Measurements from ENCODE around the gene ITGB5.

Gene ITGB5

GRCh38 chr3:124779116-124779515 is 108.0 kb downstream of the ITGB5 start:
- Histone ChIP-seq H4K20me1 (ENCODE audit: insufficient read depth, low read length) (no peaks in the 10 kb centered on the region), H3K4me1 (ENCODE audit: insufficient read depth, low read length, severe bottlenecking) (no peaks in the 10 kb centered on the region), H3K36me3 (ENCODE audit: insufficient read depth, low read length) (no peaks in the 10 kb centered on the region), H3K79me2 (ENCODE audit: insufficient read depth, low read length) (no peaks in the 10 kb centered on the region), H3K27me3 (ENCODE audit: insufficient read depth, low read length) (0 out of 2 replicates have a peak, but pooled peaks cover 4% of the 10 kb centered on the region), H2AFZ (ENCODE audit: low read length) (no peak overlapping the region), H3K9me3 (ENCODE audit: low read length) (no peaks in the 10 kb centered on the region), H3K9me2 (ENCODE audit: low read depth, low read length) (no peaks in the 10 kb centered on the region), H3F3A (ENCODE audit: insufficient read depth, low read length) (no peaks in the 10 kb centered on the region), H3K4me3 (ENCODE audit: low read depth, low read length, poor library complexity, severe bottlenecking) (no peak overlapping the region), H3K27ac (ENCODE audit: low read depth, low read length, poor library complexity, severe bottlenecking) (no peak overlapping the region), H3K4me2 (ENCODE audit: low read length) (no peak overlapping the region), H3K9ac (ENCODE audit: low read length) (no peak overlapping the region)
- TF ChIP-seq CTCF (IDR thresholded peaks at IDR 0.05; ENCODE audit: low read length) (no peak), EZH2 (IDR thresholded peaks at IDR 0.05; ENCODE audit: borderline replicate concordance, low read length) (no peak)

DNA sequence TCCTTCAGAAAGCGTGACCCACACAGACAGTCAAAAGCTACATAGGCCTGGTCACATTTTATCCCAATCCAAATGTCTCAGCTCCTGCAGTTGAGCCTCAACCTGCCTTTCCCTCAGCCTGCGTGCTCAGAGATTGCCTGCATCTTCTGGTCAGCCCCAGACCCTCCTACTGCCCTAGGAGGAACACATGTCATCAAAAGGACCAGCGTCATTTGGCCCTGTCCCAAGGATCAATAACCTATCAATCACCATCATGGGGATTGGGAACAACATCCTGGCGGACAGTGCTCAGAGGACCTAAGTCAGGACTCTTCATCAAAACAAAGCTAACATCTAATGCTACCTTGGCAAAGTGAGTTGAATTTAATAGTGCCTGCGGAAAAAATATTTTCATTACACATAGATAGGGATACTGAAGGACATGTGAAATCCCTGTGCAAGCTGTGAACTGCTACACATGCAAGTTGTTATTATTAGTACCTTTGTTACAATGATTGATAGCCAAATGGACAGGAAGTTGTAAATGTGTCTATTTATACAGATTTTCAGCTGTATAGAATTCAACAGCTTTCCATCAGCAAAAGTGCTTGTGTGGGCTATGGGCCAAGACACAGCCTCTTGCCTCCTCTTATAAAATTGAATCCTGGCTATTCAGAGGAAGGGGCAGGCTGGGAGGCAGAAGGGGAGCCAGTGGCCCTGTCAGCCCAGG is 109.2 kb downstream of the ITGB5 start:
- H3K9me3 ChIP-seq (ENCODE audit: low read length) = no peaks in the 10 kb centered on the region
- no peaks in the 10 kb centered on the region for H3K79me2 ChIP-seq (ENCODE audit: insufficient read depth, low read length)
- no peaks in the 10 kb centered on the region for H3K4me1 ChIP-seq (ENCODE audit: insufficient read depth, low read length, severe bottlenecking)
- H4K20me1 ChIP-seq (ENCODE audit: insufficient read depth, low read length) = no peaks in the 10 kb centered on the region
- no peak for TF ChIP-seq EZH2 (IDR thresholded peaks at IDR 0.05; ENCODE audit: borderline replicate concordance, low read length)
- no peak overlapping the region for H2AFZ ChIP-seq (ENCODE audit: low read length)
- H3K4me2 ChIP-seq (ENCODE audit: low read length) = no peak overlapping the region
- no peak overlapping the region for H3K4me3 ChIP-seq (ENCODE audit: low read depth, low read length, poor library complexity, severe bottlenecking)
- no peaks in the 10 kb centered on the region for H3K36me3 ChIP-seq (ENCODE audit: insufficient read depth, low read length)
- H3F3A ChIP-seq (ENCODE audit: insufficient read depth, low read length) = no peaks in the 10 kb centered on the region
- H3K27me3 ChIP-seq (ENCODE audit: insufficient read depth, low read length) = no peaks in the 10 kb centered on the region
- no peak overlapping the region for H3K27ac ChIP-seq (ENCODE audit: low read depth, low read length, poor library complexity, severe bottlenecking)
- no peak overlapping the region for H3K9ac ChIP-seq (ENCODE audit: low read length)
- no peaks in the 10 kb centered on the region for H3K9me2 ChIP-seq (ENCODE audit: low read depth, low read length)

GRCh38 chr3:124776856-124777255 is 110.3 kb downstream of the ITGB5 start:
- no peak for TF ChIP-seq EZH2 (IDR thresholded peaks at IDR 0.05; ENCODE audit: borderline replicate concordance, low read length)
- no peak for TF ChIP-seq CTCF (IDR thresholded peaks at IDR 0.05; ENCODE audit: low read length)
- no peaks in the 10 kb centered on the region for H3K27me3 ChIP-seq (ENCODE audit: insufficient read depth, low read length)
- no peaks in the 10 kb centered on the region for H3K36me3 ChIP-seq (ENCODE audit: insufficient read depth, low read length)
- no peak overlapping the region for H2AFZ ChIP-seq (ENCODE audit: low read length)
- H4K20me1 ChIP-seq (ENCODE audit: insufficient read depth, low read length) = no peaks in the 10 kb centered on the region
- H3K27ac ChIP-seq (ENCODE audit: low read depth, low read length, poor library complexity, severe bottlenecking) = no peak overlapping the region
- no peaks in the 10 kb centered on the region for H3K79me2 ChIP-seq (ENCODE audit: insufficient read depth, low read length)
- H3K9me3 ChIP-seq (ENCODE audit: low read length) = no peaks in the 10 kb centered on the region
- H3F3A ChIP-seq (ENCODE audit: insufficient read depth, low read length) = no peaks in the 10 kb centered on the region
- no peak overlapping the region for H3K4me3 ChIP-seq (ENCODE audit: low read depth, low read length, poor library complexity, severe bottlenecking)
- H3K9me2 ChIP-seq (ENCODE audit: low read depth, low read length) = no peaks in the 10 kb centered on the region
- H3K9ac ChIP-seq (ENCODE audit: low read length) = no peak overlapping the region
- no peak overlapping the region for H3K4me2 ChIP-seq (ENCODE audit: low read length)
- H3K4me1 ChIP-seq (ENCODE audit: insufficient read depth, low read length, severe bottlenecking) = no peaks in the 10 kb centered on the region

GRCh38 chr3:124775877-124776276 is 111.3 kb downstream of the ITGB5 start:
- Histone ChIP-seq H3K79me2 (ENCODE audit: insufficient read depth, low read length) (no peaks in the 10 kb centered on the region), H3K4me1 (ENCODE audit: insufficient read depth, low read length, severe bottlenecking) (no peaks in the 10 kb centered on the region), H3F3A (ENCODE audit: insufficient read depth, low read length) (no peaks in the 10 kb centered on the region), H3K36me3 (ENCODE audit: insufficient read depth, low read length) (no peaks in the 10 kb centered on the region), H3K9me3 (ENCODE audit: low read length) (no peaks in the 10 kb centered on the region), H3K9me2 (ENCODE audit: low read depth, low read length) (no peaks in the 10 kb centered on the region), H3K4me3 (ENCODE audit: low read depth, low read length, poor library complexity, severe bottlenecking) (no peak overlapping the region), H3K9ac (ENCODE audit: low read length) (no peak overlapping the region), H3K4me2 (ENCODE audit: low read length) (no peak overlapping the region), H3K27me3 (ENCODE audit: insufficient read depth, low read length) (no peaks in the 10 kb centered on the region), H4K20me1 (ENCODE audit: insufficient read depth, low read length) (no peaks in the 10 kb centered on the region), H2AFZ (ENCODE audit: low read length) (no peak overlapping the region), H3K27ac (ENCODE audit: low read depth, low read length, poor library complexity, severe bottlenecking) (no peak overlapping the region)
- TF ChIP-seq CTCF (IDR thresholded peaks at IDR 0.05; ENCODE audit: low read length) (no peak), EZH2 (IDR thresholded peaks at IDR 0.05; ENCODE audit: borderline replicate concordance, low read length) (no peak)

Measured in OCI-LY1 (cell line).